UCSD-AML1 (cell line): ENCODE results near the gene TNFRSF8.
A peak's percentile ranks its signal among the peaks of the same experiment; 100 is the strongest.

Experiments used
- DNase-seq: peaks from one replicate; lab custom pipeline; 2025; ENCODE audit not compliant: unreplicated experiment; lab: John Stamatoyannopoulos, UW

Gene TNFRSF8

GRCh38 chr1:12113433-12114339 is 50.6 kb downstream of the TNFRSF8 start:
- DNase-seq, result no peak

GRCh38 chr1:12114340-12114683 is 51.2 kb downstream of the TNFRSF8 start:
- DNase-seq, result no peak

DNA sequence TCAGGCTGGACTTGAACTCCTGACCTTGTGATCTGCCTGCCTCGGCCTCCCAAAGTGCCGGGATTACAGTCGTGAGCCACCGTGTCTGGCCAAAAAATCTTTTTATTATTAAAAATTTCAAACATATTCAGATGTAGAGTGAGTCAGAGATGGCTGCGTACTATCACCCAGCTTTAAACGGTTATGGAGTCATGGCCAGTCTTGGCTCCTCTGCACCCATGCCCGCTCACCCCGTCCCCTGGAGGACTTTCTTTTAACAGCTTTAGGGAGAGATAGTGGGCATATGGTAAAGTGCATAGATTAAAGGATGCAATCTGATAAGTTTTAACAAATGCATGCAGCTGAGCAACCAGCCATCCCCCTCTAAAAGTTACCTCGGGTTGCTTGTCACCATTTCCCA is 51.8 kb downstream of the TNFRSF8 start:
- DNase-seq, result no peak

- DNase-seq, result no peak
Measured at GRCh38 chr1:12121212-12122003, 58.3 kb downstream of the TNFRSF8 start.

DNA sequence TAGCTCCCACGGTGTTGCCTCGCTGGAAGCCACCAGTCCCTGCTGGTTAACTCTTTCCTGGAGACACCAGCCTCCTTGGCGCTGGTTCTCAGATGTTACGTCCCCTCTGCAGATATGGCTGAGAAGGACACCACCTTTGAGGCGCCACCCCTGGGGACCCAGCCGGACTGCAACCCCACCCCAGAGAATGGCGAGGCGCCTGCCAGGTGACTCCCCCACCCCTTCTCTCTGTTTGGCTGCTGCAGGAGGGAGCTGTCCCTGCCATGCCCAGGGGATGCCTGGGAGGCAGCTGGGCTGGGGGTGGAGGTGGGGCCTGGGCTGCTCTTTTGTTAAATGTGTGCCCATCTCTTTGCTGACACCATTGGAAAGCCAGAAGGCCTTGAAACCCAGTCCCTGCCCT is 60.1 kb downstream of the TNFRSF8 start:
- no peak for DNase-seq

DNA sequence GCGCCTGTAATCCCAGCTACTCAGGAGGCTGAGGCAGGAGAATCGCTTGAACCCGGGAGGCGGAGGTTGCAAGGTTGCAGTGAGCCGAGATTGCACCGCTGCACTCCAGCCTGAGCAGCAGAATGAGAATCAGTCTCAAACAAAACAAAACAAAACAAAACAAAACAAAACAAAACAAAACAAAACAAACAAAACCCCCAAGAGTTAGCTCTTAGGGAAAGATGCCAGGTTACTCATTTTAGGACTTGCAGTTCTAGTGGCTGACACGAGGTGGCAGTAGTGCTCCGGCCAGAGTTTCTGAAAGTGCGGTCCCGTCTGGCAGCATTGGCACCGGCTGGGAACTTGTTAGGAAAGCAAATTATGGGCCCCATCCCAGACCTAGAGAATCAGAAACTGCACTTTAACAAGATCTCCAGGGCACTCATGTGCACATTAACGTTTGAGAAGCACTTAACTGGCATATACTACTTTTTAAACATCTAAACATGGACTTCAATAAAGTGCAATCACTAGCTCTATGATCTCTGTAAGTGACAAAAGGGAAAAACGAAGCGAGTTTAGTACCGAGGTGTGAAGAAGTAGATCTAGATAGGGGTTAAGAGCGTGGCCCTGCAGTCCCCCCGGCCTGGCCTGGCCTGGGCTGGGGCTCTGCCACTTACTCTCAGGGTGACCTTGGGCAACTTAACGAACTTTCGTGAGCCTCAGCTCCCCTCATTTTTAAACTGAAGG is 61.8 kb downstream of the TNFRSF8 start:
- peak; percentile 67 for DNase-seq

DNA sequence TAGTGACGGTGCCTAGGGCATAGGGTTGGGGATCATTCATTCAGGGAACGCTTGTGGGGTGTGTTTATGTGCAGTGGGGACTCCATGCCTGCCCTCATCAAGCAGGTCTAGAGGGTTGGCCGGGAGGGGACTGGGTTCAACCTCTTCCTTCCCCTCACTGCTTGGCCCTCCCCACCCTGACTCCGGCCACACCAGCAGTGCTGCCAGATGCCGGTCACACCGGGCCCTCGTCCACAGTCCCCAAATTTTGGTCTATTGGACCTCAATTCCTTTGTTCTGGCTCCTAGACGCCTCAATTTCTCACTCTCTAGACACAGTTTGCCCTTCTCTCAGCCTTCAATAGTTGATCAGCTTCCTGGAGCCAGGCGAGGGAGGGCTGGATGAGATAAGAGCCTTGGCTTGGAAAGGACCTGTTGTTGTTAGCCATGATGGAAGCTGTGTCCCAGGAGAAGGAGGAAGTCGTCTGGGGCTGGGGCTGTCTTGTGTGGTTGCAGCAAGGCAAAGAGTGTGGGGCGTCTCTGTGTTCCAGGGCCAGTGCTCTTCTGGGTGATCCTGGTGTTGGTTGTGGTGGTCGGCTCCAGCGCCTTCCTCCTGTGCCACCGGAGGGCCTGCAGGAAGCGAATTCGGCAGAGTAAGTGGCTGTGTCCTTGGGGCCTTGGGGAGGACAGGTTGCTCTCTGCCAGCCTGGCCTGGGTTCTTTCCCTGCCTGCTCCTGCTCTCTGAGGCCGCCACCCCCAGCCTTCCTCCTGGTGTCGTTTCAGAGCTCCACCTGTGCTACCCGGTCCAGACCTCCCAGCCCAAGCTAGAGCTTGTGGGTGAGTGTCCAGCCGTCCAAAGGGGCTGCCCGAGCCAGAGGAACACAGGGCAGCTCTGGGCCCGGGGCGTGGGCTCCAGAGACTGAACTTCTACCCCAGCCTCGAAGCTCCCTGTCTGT is 62.6 kb downstream of the TNFRSF8 start:
- peak; percentile 44 for DNase-seq

DNA sequence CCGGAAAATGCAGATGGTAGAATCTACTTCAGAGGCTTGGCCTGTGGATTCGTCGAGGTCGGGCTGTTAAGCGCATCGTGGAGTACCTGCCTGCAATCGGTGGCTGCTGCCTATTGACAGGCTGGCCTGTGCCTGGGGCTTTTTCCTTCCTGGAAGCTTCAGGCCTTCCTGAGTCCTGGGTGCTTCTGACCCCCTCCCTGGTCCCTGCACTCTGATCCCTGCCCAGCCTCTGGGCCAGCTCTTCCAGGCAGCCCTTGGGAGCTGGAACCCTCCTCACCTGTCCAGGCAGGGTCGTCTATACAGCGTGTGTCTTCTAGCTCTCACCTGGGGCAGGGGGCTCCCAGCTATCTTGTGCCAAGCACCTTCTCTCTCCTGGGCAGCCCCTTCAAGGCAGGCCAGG is 63.7 kb downstream of the TNFRSF8 start:
- DNase-seq, result no peak

DNA sequence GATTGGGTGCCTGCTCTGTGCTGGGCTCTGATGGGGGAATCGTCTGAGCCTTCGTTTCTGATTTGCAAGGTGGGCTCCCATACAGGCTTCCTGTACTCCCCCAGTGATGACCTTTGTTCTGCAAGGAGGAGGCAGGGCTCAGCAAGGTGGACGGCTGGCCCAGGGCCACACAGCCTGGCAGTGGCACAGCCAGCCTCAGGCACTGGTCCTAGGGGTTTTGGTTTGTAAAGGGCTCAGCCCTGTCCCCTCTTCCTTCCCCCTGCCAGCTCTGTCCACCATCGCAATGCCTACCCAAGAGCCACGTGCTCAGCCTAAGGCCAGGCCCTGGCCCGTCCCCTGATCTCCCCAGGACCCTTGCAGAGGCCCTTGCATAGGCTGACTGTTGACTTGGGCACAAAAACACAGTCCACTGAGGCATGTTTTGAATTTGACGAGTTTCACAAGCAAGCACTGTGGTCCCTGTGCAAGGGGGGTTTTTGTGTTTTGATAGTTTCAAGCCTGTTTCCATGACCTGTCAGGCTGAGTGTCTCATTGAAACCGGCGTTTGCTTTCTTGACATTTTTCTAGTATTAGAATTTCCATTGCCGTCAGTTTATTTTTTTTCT is 64.2 kb downstream of the TNFRSF8 start:
- DNase-seq, result no peak

- DNase-seq, result no peak
Measured at GRCh38 chr1:12128120-12128519, 65.0 kb downstream of the TNFRSF8 start.

GRCh38 chr1:12129624-12130023 is 66.5 kb downstream of the TNFRSF8 start:
- no peak for DNase-seq

GRCh38 chr1:12130466-12131130 is 67.5 kb downstream of the TNFRSF8 start:
- no peak for DNase-seq

GRCh38 chr1:12132078-12132477 is 69.0 kb downstream of the TNFRSF8 start:
- no peak for DNase-seq

GRCh38 chr1:12134716-12135115 is 71.6 kb downstream of the TNFRSF8 start:
- no peak for DNase-seq

DNA sequence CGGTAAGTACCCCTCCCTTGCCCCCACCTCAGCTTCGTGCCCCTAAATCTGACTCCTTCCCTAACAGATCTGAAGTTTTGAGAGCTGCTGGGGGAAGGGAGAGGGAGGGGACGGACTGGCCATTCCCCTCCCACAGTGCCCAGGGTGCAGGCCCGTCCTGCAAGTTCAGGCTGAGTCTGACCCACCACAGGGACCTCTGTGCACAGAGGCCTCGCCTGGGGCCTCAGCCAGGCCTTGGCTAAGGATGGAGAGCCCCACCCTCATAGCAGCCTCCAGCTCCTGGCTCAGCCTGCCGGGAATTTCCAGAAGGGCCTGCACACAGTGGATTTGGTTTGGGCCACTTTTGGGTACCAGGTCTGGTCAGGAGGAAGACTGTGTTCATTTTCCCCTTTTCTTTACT is 72.5 kb downstream of the TNFRSF8 start:
- no peak for DNase-seq

- DNase-seq, result no peak
Measured at GRCh38 chr1:12136916-12137610, 74.0 kb downstream of the TNFRSF8 start.

DNA sequence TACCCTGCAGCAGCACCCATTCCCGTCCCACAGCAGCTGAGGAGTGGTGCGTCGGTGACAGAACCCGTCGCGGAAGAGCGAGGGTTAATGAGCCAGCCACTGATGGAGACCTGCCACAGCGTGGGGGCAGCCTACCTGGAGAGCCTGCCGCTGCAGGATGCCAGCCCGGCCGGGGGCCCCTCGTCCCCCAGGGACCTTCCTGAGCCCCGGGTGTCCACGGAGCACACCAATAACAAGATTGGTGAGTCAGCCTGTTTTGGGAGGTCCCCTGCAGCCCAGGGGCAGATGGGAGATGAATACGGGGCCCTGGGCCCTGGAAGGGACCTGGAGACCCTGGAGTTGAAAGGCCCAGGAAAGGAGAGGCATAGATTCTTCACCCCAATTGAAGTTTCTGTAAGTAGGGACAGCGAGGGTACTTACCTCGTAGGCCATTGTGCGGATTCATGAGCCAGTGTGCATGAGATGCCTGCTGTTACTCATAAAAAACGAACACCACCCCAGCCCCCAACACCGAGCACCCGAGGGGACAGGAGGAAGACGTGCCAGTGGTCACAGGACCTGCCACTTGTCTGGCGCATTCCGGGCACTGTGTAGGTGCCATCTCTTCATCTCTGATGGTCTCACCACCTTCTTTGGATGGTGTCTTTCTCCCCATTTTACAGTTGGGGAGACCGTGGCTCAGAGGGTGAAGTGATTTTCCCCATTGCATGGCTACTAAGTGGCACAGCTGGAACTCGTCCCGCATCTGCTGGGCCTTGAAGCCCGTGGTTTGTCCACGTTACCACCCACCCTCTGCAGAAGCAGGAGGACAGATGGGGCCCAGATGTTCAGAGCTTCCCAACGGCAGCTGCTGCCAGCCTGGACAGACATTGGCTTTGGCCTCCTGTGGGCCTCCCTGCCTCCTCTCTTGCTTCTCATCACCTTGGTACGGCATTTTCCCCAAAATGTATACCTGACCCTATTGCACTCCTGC is 75.4 kb downstream of the TNFRSF8 start:
- DNase-seq, result no peak

GRCh38 chr1:12140016-12140415 is 76.9 kb downstream of the TNFRSF8 start:
- DNase-seq, result no peak
